ENCODE data around the gene FAM81A.

GRCh38 chr15:59396211-59396610 is 41.8 kb upstream of the FAM81A start:
- TF ChIP-seq HES2 (IDR thresholded peaks at IDR 0.05) (no peak), CTCF (IDR thresholded peaks at IDR 0.05) (no peak), POLR2A (IDR thresholded peaks at IDR 0.05; ENCODE audit: low read length) (no peak), EP300 (IDR thresholded peaks at IDR 0.05) (no peak), PBX3 (IDR thresholded peaks at IDR 0.05) (no peak), MAX (IDR thresholded peaks at IDR 0.05) (no peak), BHLHE40 (IDR thresholded peaks at IDR 0.05; ENCODE audit: low read depth, low read length) (no peak), HOXA7 (CRISPR knock-in tag; IDR thresholded peaks at IDR 0.05) (no peak)
